Mesendoderm (in vitro differentiated cells): Measurements from ENCODE around the gene ELP5.

Experiments used
- DNase-seq: peaks from one replicate; pipeline ENCODE4 v3.0.0; 2013
- H2AK5ac ChIP-seq: 2 replicates; pipeline ENCODE4 v1.6.1; 2013; ENCODE audit warnings: low read length, inconsistent platforms
- H2BK120ac ChIP-seq: 2 replicates; pipeline ENCODE4 v1.6.1; 2013; ENCODE audit warnings: low read depth, mild to moderate bottlenecking, low read length, moderate library complexity, mixed read lengths
- H2BK15ac ChIP-seq: replicated peaks from 2 replicates; pipeline ENCODE4 v1.6.1; 2013; ENCODE audit warnings: low read depth, mild to moderate bottlenecking, moderate library complexity
- H2BK5ac ChIP-seq: 2 replicates; pipeline ENCODE4 v1.6.1; 2013; ENCODE audit warnings: low read length, inconsistent platforms
- H3K18ac ChIP-seq: 2 replicates; pipeline ENCODE4 v1.6.1; 2013; ENCODE audit warnings: mild to moderate bottlenecking, low read length, mixed read lengths
- H3K23ac ChIP-seq: one replicate; pipeline ENCODE4 v1.6.1; 2013; ENCODE audit warnings: low read length
- H3K27ac ChIP-seq: 2 replicates; pipeline ENCODE4 v1.5.1; 2013; ENCODE audit warnings: low read depth, mild to moderate bottlenecking, inconsistent platforms, low read length, moderate library complexity
- H3K27me3 ChIP-seq: 2 replicates; pipeline ENCODE4 v1.6.1; 2013; ENCODE audit warnings: low read length, control low read depth, mild to moderate bottlenecking, inconsistent platforms; ENCODE audit not compliant: insufficient read depth, poor library complexity
- H3K36me3 ChIP-seq: 2 replicates; pipeline ENCODE4 v1.6.1; 2013; ENCODE audit warnings: low read length, inconsistent platforms; ENCODE audit not compliant: control insufficient read depth, insufficient read depth
- H3K4ac ChIP-seq: one replicate; pipeline ENCODE4 v1.6.1; 2013; ENCODE audit warnings: low read depth, mild to moderate bottlenecking, low read length, moderate library complexity
- H3K4me1 ChIP-seq: 2 replicates; pipeline ENCODE4 v1.6.1; 2013; ENCODE audit warnings: low read depth, low read length, inconsistent platforms; ENCODE audit not compliant: control insufficient read depth
- H3K4me2 ChIP-seq: 2 replicates; pipeline ENCODE4 v1.6.1; 2013; ENCODE audit warnings: low read length
- H3K4me3 ChIP-seq: 2 replicates; pipeline ENCODE4 v1.5.1; 2013; ENCODE audit warnings: mild to moderate bottlenecking, low read length
- H3K56ac ChIP-seq: one replicate; pipeline ENCODE4 v1.6.1; 2013; ENCODE audit warnings: low read length
- H3K79me1 ChIP-seq: 2 replicates; pipeline ENCODE4 v1.6.1; 2013; ENCODE audit warnings: low read length, inconsistent platforms
- H3K79me2 ChIP-seq: 2 replicates; pipeline ENCODE4 v1.6.1; 2013; ENCODE audit warnings: mild to moderate bottlenecking, low read length; ENCODE audit not compliant: control insufficient read depth, insufficient read depth
- H3K9ac ChIP-seq: 2 replicates; pipeline ENCODE4 v1.6.1; 2013; ENCODE audit warnings: low read length, inconsistent platforms
- H4K5ac ChIP-seq: one replicate; pipeline ENCODE4 v1.6.1; 2013; ENCODE audit warnings: low read length
- H4K8ac ChIP-seq: one replicate; pipeline ENCODE4 v1.6.1; 2013; ENCODE audit warnings: low read depth, mild to moderate bottlenecking, control low read depth, low read length, moderate library complexity
- WGBS: extraction: QIAGEN DNeasy Blood & Tissue Kit; methylation state at CpG from one replicate; pipeline ENCODE4 v1.1.7; 2013; ENCODE audit warnings: low lambda C conversion rate, missing lambda C conversion rate; ENCODE audit not compliant: insufficient coverage; ENCODE audit errors: extremely low coverage; 5-methylcytosine and 5-hydroxymethylcytosine counted together

The ELP5 gene

DNA sequence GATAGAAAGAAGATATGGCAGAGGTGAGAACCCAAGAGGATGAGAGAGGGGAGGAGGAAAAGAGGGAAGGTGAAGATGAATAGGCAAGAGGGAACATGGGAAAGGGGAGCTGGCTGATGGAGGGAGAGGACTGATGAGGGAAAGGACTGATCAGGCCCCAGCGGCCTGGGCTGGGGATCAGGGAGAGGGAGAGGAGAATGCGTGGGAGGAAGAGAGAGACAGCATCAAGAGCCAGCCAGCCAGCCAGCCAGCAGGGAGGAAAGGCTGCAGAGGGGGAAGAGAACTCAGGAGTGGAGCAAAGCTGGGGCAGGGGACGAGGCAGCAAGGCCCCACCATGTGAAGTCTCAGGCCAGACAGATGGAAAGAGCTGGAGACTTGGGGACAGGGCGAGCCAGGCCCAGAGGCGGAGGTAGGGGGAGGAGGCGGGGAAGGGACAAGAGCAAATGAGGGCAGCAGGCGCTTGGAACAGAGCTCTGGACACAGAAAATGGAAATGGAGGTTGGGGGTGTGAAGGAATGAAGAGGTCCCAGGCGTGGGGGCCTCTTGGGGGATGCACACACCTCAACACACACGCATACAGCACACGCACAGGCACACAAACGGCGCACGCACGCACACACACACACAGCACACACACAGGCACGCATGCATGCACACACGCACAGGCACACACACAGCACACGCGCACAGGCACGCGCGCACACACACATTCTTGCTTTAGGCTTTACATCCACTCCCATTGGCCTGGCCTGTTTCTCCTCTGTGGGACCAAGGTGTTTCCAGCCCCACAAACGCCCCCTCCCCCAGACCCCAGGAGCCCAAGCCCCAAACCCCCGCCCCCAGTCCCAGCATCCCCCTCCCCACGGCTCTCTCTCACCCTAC, 44.7 kb upstream of the ELP5 start:
- Histone ChIP-seq H3K27me3 (no peaks in the 10 kb centered on the region), H3K79me1 (peaks cover 15% of the 10 kb centered on the region), H3K56ac (peak overlapping the region; percentile 85), H3K36me3 (peaks cover 3% of the 10 kb centered on the region), H3K27ac (no peak overlapping the region), H3K23ac (no peak overlapping the region), H4K8ac (no peak overlapping the region), H3K4me1 (peaks cover 20% of the 10 kb centered on the region), H3K4ac (no peak overlapping the region), H3K18ac (peak overlapping the region; percentile 5), H2BK120ac (no peak overlapping the region), H2BK15ac (no peak overlapping the region), H4K5ac (no peak overlapping the region), H3K9ac (peak overlapping the region; percentile 20), H3K4me3 (no peak overlapping the region), H3K79me2 (peaks cover 8% of the 10 kb centered on the region), H2AK5ac (no peak overlapping the region), H3K4me2 (no peak overlapping the region), H2BK5ac (no peak overlapping the region)
- no CpG with 5 or more reads among the region's 24 CpGs for WGBS
- DNase-seq, result no peak

GRCh38 chr17:7208027-7208571, 43.9 kb upstream of the ELP5 start:
- peak overlapping the region; percentile 1 for H3K4me2 ChIP-seq
- peaks cover 1% of the 10 kb centered on the region for H3K36me3 ChIP-seq
- no peak overlapping the region for H3K4ac ChIP-seq
- WGBS, result no CpG with 5 or more reads among the region's 21 CpGs
- no peak overlapping the region for H2BK120ac ChIP-seq
- H3K56ac ChIP-seq, result peak overlapping the region; percentile 68
- H3K4me3 ChIP-seq, result no peak overlapping the region
- H4K8ac ChIP-seq, result no peak overlapping the region
- no peak overlapping the region for H2AK5ac ChIP-seq
- peak; percentile 88 for DNase-seq
- peaks cover 20% of the 10 kb centered on the region for H3K4me1 ChIP-seq
- H3K23ac ChIP-seq, result no peak overlapping the region
- no peak overlapping the region for H3K27ac ChIP-seq
- peaks cover 8% of the 10 kb centered on the region for H3K79me2 ChIP-seq
- no peak overlapping the region for H2BK15ac ChIP-seq
- peak overlapping the region; percentile 20 for H3K9ac ChIP-seq
- H3K79me1 ChIP-seq, result peaks cover 15% of the 10 kb centered on the region
- H3K27me3 ChIP-seq, result no peaks in the 10 kb centered on the region
- H4K5ac ChIP-seq, result no peak overlapping the region
- peak overlapping the region; percentile 5 for H3K18ac ChIP-seq
- H2BK5ac ChIP-seq, result no peak overlapping the region

- Histone ChIP-seq H3K4me2 (no peak overlapping the region), H2BK15ac (no peak overlapping the region), H3K36me3 (no peaks in the 10 kb centered on the region), H3K18ac (no peak overlapping the region), H3K56ac (peak overlapping the region; percentile 56), H4K8ac (no peak overlapping the region), H2BK120ac (no peak overlapping the region), H3K4me1 (peaks cover 20% of the 10 kb centered on the region), H2BK5ac (no peak overlapping the region), H3K9ac (peak overlapping the region; percentile 15), H4K5ac (no peak overlapping the region), H3K27me3 (no peaks in the 10 kb centered on the region), H2AK5ac (no peak overlapping the region), H3K27ac (no peak overlapping the region), H3K4ac (no peak overlapping the region), H3K79me2 (peaks cover 11% of the 10 kb centered on the region), H3K4me3 (no peak overlapping the region), H3K23ac (no peak overlapping the region), H3K79me1 (peaks cover 11% of the 10 kb centered on the region)
- no CpG with 5 or more reads among the region's 9 CpGs for WGBS
- no peak for DNase-seq
These were observed 43.1 kb upstream of the ELP5 start for GRCh38 chr17:7208754-7209460.

GRCh38 chr17:7211491-7212273, 40.3 kb upstream of the ELP5 start:
- WGBS, result no CpG with 5 or more reads among the region's 37 CpGs
- H3K27ac ChIP-seq, result no peak overlapping the region

GRCh38 chr17:7213895-7214299, 38.1 kb upstream of the ELP5 start:
- peak overlapping the region; percentile 78 for H3K56ac ChIP-seq
- H3K4me2 ChIP-seq, result peak overlapping the region; percentile 61
- no peaks in the 10 kb centered on the region for H3K36me3 ChIP-seq
- H3K79me1 ChIP-seq, result peaks cover 7% of the 10 kb centered on the region
- H3K18ac ChIP-seq, result no peak overlapping the region
- WGBS, result no CpG with 5 or more reads among the region's 15 CpGs
- no peak overlapping the region for H3K4ac ChIP-seq
- DNase-seq, result peak; percentile 100
- H2BK15ac ChIP-seq, result no peak overlapping the region
- peaks cover 18% of the 10 kb centered on the region for H3K79me2 ChIP-seq
- H2BK120ac ChIP-seq, result no peak overlapping the region
- no peak overlapping the region for H3K4me3 ChIP-seq
- no peaks in the 10 kb centered on the region for H3K27me3 ChIP-seq
- H3K9ac ChIP-seq, result peak overlapping the region; percentile 62
- H4K5ac ChIP-seq, result no peak overlapping the region
- peaks cover 24% of the 10 kb centered on the region for H3K4me1 ChIP-seq
- no peak overlapping the region for H3K23ac ChIP-seq
- H2BK5ac ChIP-seq, result no peak overlapping the region
- H4K8ac ChIP-seq, result no peak overlapping the region
- H2AK5ac ChIP-seq, result no peak overlapping the region
- H3K27ac ChIP-seq, result no peak overlapping the region

More at GRCh38 chr17:7211491-7212273, 40.3 kb upstream of the ELP5 start:
- H2BK5ac ChIP-seq, result no peak overlapping the region
- peak overlapping the region; percentile 76 for H3K4me2 ChIP-seq
- peaks cover 14% of the 10 kb centered on the region for H3K79me2 ChIP-seq
- no peak overlapping the region for H3K18ac ChIP-seq
- peaks cover 23% of the 10 kb centered on the region for H3K4me1 ChIP-seq
- no peaks in the 10 kb centered on the region for H3K36me3 ChIP-seq
- H3K23ac ChIP-seq, result no peak overlapping the region
- peak overlapping the region; percentile 47 for H3K4me3 ChIP-seq
- no peaks in the 10 kb centered on the region for H3K27me3 ChIP-seq
- peaks cover 10% of the 10 kb centered on the region for H3K79me1 ChIP-seq
- peak overlapping the region; percentile 49 for H3K4ac ChIP-seq
- H4K8ac ChIP-seq, result no peak overlapping the region
- no peak overlapping the region for H2BK15ac ChIP-seq
- H2AK5ac ChIP-seq, result peak overlapping the region; percentile 54
- H4K5ac ChIP-seq, result no peak overlapping the region
- H2BK120ac ChIP-seq, result no peak overlapping the region
- H3K9ac ChIP-seq, result peak overlapping the region; percentile 85
- peak overlapping the region; percentile 95 for H3K56ac ChIP-seq
- peak; percentile 46 for DNase-seq
